HG03108 (cell line): ENCODE data around the gene CMBL.
"Not testable (repeated sequence)": the region's sequence is repeated elsewhere in the genome, so short reads cannot be mapped to it uniquely, and the experiment has no call there.

Experiments
- ATAC-seq: cut with Tn5 transposase; IDR thresholded peaks from one replicate; pipeline ENCODE4 v1.9.1; 2021; ENCODE audit warnings: moderate library complexity; ENCODE audit not compliant: unreplicated experiment

The CMBL gene

GRCh38 chr5:10307206-10308148 is at the start of gene CMBL:
CMBL (minus strand) TSS chr5:10307902; CDS start chr5:10290762, 17,140 bp downstream.
- peak; percentile 80 for ATAC-seq

GRCh38 chr5:10355071-10355889 is 47.6 kb upstream of the CMBL start:
- ATAC-seq = no peak

- peak; percentile 11 for ATAC-seq
Observed at GRCh38 chr5:10354048-10354872, 46.6 kb upstream of the CMBL start.

- peak; percentile 79 for ATAC-seq
Observed at GRCh38 chr5:10353241-10354047, 45.7 kb upstream of the CMBL start, which contains the start of gene MARCHF6. MARCHF6 (plus strand) TSS chr5:10353695; CDS start chr5:10353899, 204 bp downstream.

GRCh38 chr5:10352430-10353240 is 44.9 kb upstream of the CMBL start:
- ATAC-seq = peak; percentile 11

- no peak for ATAC-seq
Observed at GRCh38 chr5:10351919-10352318, 44.2 kb upstream of the CMBL start.

GRCh38 chr5:10351199-10351905 is 43.6 kb upstream of the CMBL start:
- ATAC-seq = no peak

- ATAC-seq = no peak
Observed at GRCh38 chr5:10348258-10348657, 40.6 kb upstream of the CMBL start.

GRCh38 chr5:10344461-10345106 is 36.9 kb upstream of the CMBL start:
- ATAC-seq = not testable (repeated sequence)

- no peak for ATAC-seq
Observed at GRCh38 chr5:10343486-10343885, 35.8 kb upstream of the CMBL start.

- no peak for ATAC-seq
Observed at GRCh38 chr5:10339958-10340357, 32.3 kb upstream of the CMBL start.

GRCh38 chr5:10339058-10339811 is 31.5 kb upstream of the CMBL start:
- no peak for ATAC-seq

- ATAC-seq = no peak
Observed at GRCh38 chr5:10338686-10339057, 31.0 kb upstream of the CMBL start.

GRCh38 chr5:10337986-10338385 is 30.3 kb upstream of the CMBL start:
- ATAC-seq = no peak

- ATAC-seq = no peak
Observed at GRCh38 chr5:10337107-10337506, 29.4 kb upstream of the CMBL start.

- no peak for ATAC-seq
Observed at GRCh38 chr5:10335711-10336470, 28.2 kb upstream of the CMBL start.

- no peak for ATAC-seq
Observed at GRCh38 chr5:10334831-10335230, 27.1 kb upstream of the CMBL start.
